ENCODE results near the gene ANGPTL3. TPM values are rescaled to one million over a fixed set of nuclear protein-coding genes. Genes with fewer than 3 reads are reported as not detected.

The ANGPTL3 gene
- total RNA-seq, 2 experiments from 2014 or later, result not detected

GRCh38 chr1:62643283-62643682 lies 46.0 kb downstream of the ANGPTL3 start:
- no peak for DNase-seq (ENCODE audit: low spot score)
- Histone ChIP-seq H3K4me3 (ENCODE audit: low read depth, low read length, poor library complexity, severe bottlenecking) (no peak overlapping the region), H3K36me3 (ENCODE audit: insufficient read depth, low read length) (peaks cover 11% of the 10 kb centered on the region), H3K4me1 (ENCODE audit: insufficient read depth, low read length, poor library complexity, severe bottlenecking) (no peaks in the 10 kb centered on the region), H4K20me1 (ENCODE audit: insufficient read depth, low read length) (no peaks in the 10 kb centered on the region), H3K27ac (ENCODE audit: low read depth, low read length, poor library complexity, severe bottlenecking) (no peak overlapping the region), H3K79me2 (ENCODE audit: insufficient read depth, low read depth, low read length) (no peaks in the 10 kb centered on the region), H3K9me3 (ENCODE audit: low read length) (no peaks in the 10 kb centered on the region), H3K4me2 (ENCODE audit: low read length) (no peak overlapping the region), H2AFZ (ENCODE audit: low read length) (no peak overlapping the region), H3K9me2 (ENCODE audit: insufficient read depth, low read length) (no peaks in the 10 kb centered on the region)
- intact Hi-C loops (cut with micrococcal nuclease; ENCODE audit: unreplicated experiment), result no loop called here
- ChIA-PET CTCF (ENCODE audit: unreplicated experiment) (no interaction called here), POLR2A (no interaction called here)
- BruUV-seq (replicated peaks), result no TSS peak
- no peak for TF ChIP-seq CTCF (conservative IDR thresholded peaks at IDR 0.05; ENCODE audit: low read length)
- no peak for TF ChIP-seq EZH2phosphoT487 (IDR thresholded peaks at IDR 0.05; ENCODE audit: borderline replicate concordance, low read depth, low read length)

GRCh38 chr1:62652387-62652786 lies 55.1 kb downstream of the ANGPTL3 start:
- intact Hi-C loops (cut with micrococcal nuclease; ENCODE audit: unreplicated experiment), result no loop called here
- H3K4me1 ChIP-seq (ENCODE audit: insufficient read depth, low read length, poor library complexity, severe bottlenecking), result no peaks in the 10 kb centered on the region
- no TSS peak for BruUV-seq (replicated peaks)
- no peak for DNase-seq (ENCODE audit: low spot score)
- ChIA-PET CTCF (ENCODE audit: unreplicated experiment) (no interaction called here), POLR2A (no interaction called here)
- H3K79me2 ChIP-seq (ENCODE audit: insufficient read depth, low read depth, low read length), result no peaks in the 10 kb centered on the region
- H3K36me3 ChIP-seq (ENCODE audit: insufficient read depth, low read length), result no peaks in the 10 kb centered on the region
- no peak overlapping the region for H3K27ac ChIP-seq (ENCODE audit: low read depth, low read length, poor library complexity, severe bottlenecking)
- no peak overlapping the region for H3K4me3 ChIP-seq (ENCODE audit: low read depth, low read length, poor library complexity, severe bottlenecking)
- TF ChIP-seq EZH2phosphoT487 (IDR thresholded peaks at IDR 0.05; ENCODE audit: borderline replicate concordance, low read depth, low read length) (no peak), CTCF (conservative IDR thresholded peaks at IDR 0.05; ENCODE audit: low read length) (no peak)
- H3K9me2 ChIP-seq (ENCODE audit: insufficient read depth, low read length), result no peaks in the 10 kb centered on the region
- no peaks in the 10 kb centered on the region for H4K20me1 ChIP-seq (ENCODE audit: insufficient read depth, low read length)
- no peaks in the 10 kb centered on the region for H3K9me3 ChIP-seq (ENCODE audit: low read length)
- no peak overlapping the region for H3K4me2 ChIP-seq (ENCODE audit: low read length)
- no peak overlapping the region for H2AFZ ChIP-seq (ENCODE audit: low read length)

- ChIA-PET POLR2A (interaction anchor here (1.0 kb wide), 1 partner anchor 131 kb away, joined by 3 read pairs; no protein-coding TSS in a partner anchor), CTCF (ENCODE audit: unreplicated experiment) (no interaction called here)
- DNase-seq (ENCODE audit: low spot score), result no peak
- no peak overlapping the region for H3K4me2 ChIP-seq (ENCODE audit: low read length)
- no peak overlapping the region for H3K4me3 ChIP-seq (ENCODE audit: low read depth, low read length, poor library complexity, severe bottlenecking)
- no peaks in the 10 kb centered on the region for H4K20me1 ChIP-seq (ENCODE audit: insufficient read depth, low read length)
- no peaks in the 10 kb centered on the region for H3K36me3 ChIP-seq (ENCODE audit: insufficient read depth, low read length)
- no TSS peak for BruUV-seq (replicated peaks)
- no peaks in the 10 kb centered on the region for H3K79me2 ChIP-seq (ENCODE audit: insufficient read depth, low read depth, low read length)
- no peaks in the 10 kb centered on the region for H3K9me3 ChIP-seq (ENCODE audit: low read length)
- intact Hi-C loops (cut with micrococcal nuclease; ENCODE audit: unreplicated experiment), result no loop called here
- no peaks in the 10 kb centered on the region for H3K9me2 ChIP-seq (ENCODE audit: insufficient read depth, low read length)
- no peaks in the 10 kb centered on the region for H3K4me1 ChIP-seq (ENCODE audit: insufficient read depth, low read length, poor library complexity, severe bottlenecking)
- no peak overlapping the region for H3K27ac ChIP-seq (ENCODE audit: low read depth, low read length, poor library complexity, severe bottlenecking)
- H2AFZ ChIP-seq (ENCODE audit: low read length), result no peak overlapping the region
- TF ChIP-seq EZH2phosphoT487 (IDR thresholded peaks at IDR 0.05; ENCODE audit: borderline replicate concordance, low read depth, low read length) (no peak), CTCF (conservative IDR thresholded peaks at IDR 0.05; ENCODE audit: low read length) (no peak)
These were observed 57.4 kb downstream of the ANGPTL3 start for GRCh38 chr1:62654744-62655143.

Other genes with a start within 250 kb of the ANGPTL3 start
- gene USP1, start 160.5 kb upstream of the ANGPTL3 start, total RNA-seq (2014; rRNA removed; shearing (Covaris generic)), result 69.6 and 82.7 TPM in 2 replicates
- gene USP1, start 160.5 kb upstream of the ANGPTL3 start, total RNA-seq (2022), result 96.6 and 100 TPM in 2 replicates
- 20.3 and 30.7 TPM in 2 replicates for gene DOCK7, start 90.9 kb downstream of the ANGPTL3 start, total RNA-seq (2014; rRNA removed; shearing (Covaris generic))
- gene DOCK7, start 90.9 kb downstream of the ANGPTL3 start, total RNA-seq (2022), result 19.5 and 28.2 TPM in 2 replicates
- gene ATG4C, start 186.6 kb downstream of the ANGPTL3 start, total RNA-seq (2014; rRNA removed; shearing (Covaris generic)), result 7.3 and 16.0 TPM in 2 replicates
- 15.2 and 18.4 TPM in 2 replicates for gene ATG4C, start 186.6 kb downstream of the ANGPTL3 start, total RNA-seq (2022)

Measured in OCI-LY7 (cell line).